OCI-LY3 (cell line): Measurements from ENCODE around the gene RTTN.

ENCODE experiments used
- EZH2phosphoT487 ChIP-seq: fragments of 200-600 bp; shearing (Covaris generic); IDR thresholded peaks from 2 replicates; pipeline ENCODE4 v1.6.1; 2018; ENCODE audit warnings: antibody characterized with exemption, mixed run types, low read depth
- TF ChIP-seq, protein P1 (sequence below): fragments of 200-600, 300-600 bp; sonication (generic); IDR thresholded peaks from 2 replicates; pipeline ENCODE4 v1.5.1; 2014; ENCODE audit warnings: antibody characterized with exemption, low read length, low read depth

DNA sequence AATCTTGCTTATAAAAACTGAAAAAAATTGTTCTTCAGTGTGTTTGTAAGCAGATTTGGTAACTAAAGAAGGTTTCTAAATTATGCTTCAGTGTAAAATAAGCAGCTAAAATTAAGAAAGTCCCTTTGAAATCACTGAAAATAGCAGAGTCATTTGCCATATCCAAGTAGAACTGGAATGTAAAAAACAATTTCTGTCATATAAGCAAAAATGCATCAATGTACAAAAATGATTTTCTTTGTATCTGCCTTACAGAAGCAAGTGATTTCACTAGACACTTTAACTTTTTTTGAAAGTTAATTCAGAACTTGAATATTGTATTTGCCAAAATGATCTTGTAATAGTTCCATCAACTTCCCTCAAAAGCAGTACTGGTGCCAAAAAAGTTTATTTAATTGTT lies 136.1 kb downstream of the RTTN start:
- TF ChIP-seq, protein P1, sequence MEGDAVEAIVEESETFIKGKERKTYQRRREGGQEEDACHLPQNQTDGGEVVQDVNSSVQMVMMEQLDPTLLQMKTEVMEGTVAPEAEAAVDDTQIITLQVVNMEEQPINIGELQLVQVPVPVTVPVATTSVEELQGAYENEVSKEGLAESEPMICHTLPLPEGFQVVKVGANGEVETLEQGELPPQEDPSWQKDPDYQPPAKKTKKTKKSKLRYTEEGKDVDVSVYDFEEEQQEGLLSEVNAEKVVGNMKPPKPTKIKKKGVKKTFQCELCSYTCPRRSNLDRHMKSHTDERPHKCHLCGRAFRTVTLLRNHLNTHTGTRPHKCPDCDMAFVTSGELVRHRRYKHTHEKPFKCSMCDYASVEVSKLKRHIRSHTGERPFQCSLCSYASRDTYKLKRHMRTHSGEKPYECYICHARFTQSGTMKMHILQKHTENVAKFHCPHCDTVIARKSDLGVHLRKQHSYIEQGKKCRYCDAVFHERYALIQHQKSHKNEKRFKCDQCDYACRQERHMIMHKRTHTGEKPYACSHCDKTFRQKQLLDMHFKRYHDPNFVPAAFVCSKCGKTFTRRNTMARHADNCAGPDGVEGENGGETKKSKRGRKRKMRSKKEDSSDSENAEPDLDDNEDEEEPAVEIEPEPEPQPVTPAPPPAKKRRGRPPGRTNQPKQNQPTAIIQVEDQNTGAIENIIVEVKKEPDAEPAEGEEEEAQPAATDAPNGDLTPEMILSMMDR, result no peak
- TF ChIP-seq EZH2phosphoT487, result no peak
